ENCODE measurements around the gene DPEP1. TPM values are rescaled to one million over a fixed set of nuclear protein-coding genes. Genes with fewer than 3 reads are reported as not detected.
"Not testable (repeated sequence)": the region's sequence is repeated elsewhere in the genome, so short reads cannot be mapped to it uniquely, and the experiment has no call there.

Gene DPEP1
- total and polyA plus RNA-seq, 8 donors: 0.23 to 12.3 (median 1.00) TPM; not detected in 2

DNA sequence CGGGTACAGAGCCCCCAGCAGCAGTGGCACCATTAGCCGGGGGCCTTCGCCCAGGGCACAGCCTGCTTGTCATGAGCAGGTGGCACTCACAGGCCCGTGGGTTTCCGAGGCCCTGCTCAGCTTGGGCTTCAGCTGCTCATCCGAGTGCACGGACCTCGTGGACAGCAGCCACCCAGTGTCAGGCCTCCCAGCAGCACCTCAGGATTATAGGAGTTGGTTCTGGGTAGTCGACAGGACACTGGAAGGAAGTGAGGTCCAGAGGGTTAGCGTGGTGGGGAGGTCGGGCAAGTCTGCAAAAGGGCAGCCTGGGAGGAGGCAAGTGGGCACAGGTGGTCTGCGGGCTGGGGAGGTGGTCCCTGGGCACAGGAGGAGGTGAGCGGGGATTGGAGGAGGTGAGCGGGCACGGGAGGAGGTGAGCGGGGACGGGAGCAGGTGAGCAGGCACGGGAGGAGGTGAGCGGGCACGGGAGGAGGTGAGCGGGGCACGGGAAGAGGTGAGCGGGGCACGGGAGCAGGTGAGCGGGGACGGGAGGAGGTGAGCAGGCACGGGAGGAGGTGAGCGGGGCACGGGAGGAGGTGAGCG is 43.0 kb upstream of the DPEP1 start:
- no peak overlapping the region for H3K4me3 ChIP-seq
- H3K36me3 ChIP-seq: peaks cover 0 to 4% (median 0%) of the 10 kb centered on the region in 4 donors
- intact Hi-C loops (cut with DNase I; ENCODE audit: low total_unique reads): loop anchor here (10.0 kb wide), 1 partner anchor 74 kb away; no protein-coding TSS in a partner anchor
- no peaks in the 10 kb centered on the region for H3K9me3 ChIP-seq
- no peak overlapping the region for H3K27ac ChIP-seq
- peaks cover 21 to 32% (median 24%) of the 10 kb centered on the region in 4 donors for H3K4me1 ChIP-seq
- 75 to 82% (median 81%) methylated on average over 25 to 30 of the region's 30 CpGs for WGBS, 5 donors
- TF ChIP-seq, protein P1, sequence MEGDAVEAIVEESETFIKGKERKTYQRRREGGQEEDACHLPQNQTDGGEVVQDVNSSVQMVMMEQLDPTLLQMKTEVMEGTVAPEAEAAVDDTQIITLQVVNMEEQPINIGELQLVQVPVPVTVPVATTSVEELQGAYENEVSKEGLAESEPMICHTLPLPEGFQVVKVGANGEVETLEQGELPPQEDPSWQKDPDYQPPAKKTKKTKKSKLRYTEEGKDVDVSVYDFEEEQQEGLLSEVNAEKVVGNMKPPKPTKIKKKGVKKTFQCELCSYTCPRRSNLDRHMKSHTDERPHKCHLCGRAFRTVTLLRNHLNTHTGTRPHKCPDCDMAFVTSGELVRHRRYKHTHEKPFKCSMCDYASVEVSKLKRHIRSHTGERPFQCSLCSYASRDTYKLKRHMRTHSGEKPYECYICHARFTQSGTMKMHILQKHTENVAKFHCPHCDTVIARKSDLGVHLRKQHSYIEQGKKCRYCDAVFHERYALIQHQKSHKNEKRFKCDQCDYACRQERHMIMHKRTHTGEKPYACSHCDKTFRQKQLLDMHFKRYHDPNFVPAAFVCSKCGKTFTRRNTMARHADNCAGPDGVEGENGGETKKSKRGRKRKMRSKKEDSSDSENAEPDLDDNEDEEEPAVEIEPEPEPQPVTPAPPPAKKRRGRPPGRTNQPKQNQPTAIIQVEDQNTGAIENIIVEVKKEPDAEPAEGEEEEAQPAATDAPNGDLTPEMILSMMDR (IDR thresholded peaks at IDR 0.05): no peak
- TF ChIP-seq POLR2A (IDR thresholded peaks at IDR 0.05): no peak
- TF ChIP-seq POLR2AphosphoS5 (IDR thresholded peaks at IDR 0.05): no peak
- no peak for TF ChIP-seq EP300 (IDR thresholded peaks at IDR 0.05)
- peaks cover 16 to 71% (median 26%) of the 10 kb centered on the region in 3 donors for H3K27me3 ChIP-seq
- DNase-seq: no peak

DNA sequence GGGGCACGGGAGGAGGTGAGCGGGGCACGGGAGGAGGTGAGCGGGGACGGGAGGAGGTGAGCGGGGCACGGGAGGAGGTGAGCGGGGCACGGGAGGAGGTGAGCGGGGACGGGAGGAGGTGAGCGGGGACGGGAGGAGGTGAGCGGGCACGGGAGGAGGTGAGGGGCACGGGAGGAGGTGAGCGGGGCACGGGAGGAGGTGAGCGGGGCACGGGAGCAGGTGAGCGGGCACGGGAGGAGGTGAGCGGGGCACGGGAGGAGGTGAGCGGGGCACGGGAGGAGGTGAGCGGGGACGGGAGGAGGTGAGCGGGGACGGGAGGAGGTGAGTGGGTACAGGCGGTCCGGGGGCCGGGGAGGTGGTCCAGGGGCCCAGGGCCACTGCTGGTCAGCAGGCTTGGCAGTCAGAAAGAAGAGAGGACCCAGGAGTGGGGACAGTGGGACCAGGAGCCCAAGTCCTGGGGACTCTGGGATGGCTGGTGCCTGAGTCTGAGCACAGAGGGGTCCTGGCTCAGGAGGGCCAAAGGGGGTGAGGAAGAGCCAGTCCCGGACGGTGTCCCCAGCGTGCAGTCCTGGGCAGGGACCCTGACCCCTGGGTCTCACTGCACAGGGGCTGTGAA is 42.4 kb upstream of the DPEP1 start:
- H3K4me3 ChIP-seq, H3K9me3 ChIP-seq, H3K36me3 ChIP-seq, DNase-seq, H3K27ac ChIP-seq: not testable (repeated sequence)
- H3K27me3 ChIP-seq: peaks cover 20 to 77% (median 31%) of the 10 kb centered on the region in 3 donors
- WGBS, 5 donors: 80 to 88% (median 81%) methylated on average over 10 to 36 of the region's 36 CpGs
- intact Hi-C loops (cut with DNase I; ENCODE audit: low total_unique reads): loop anchor here (10.0 kb wide), 1 partner anchor 74 kb away; no protein-coding TSS in a partner anchor
- H3K4me1 ChIP-seq: peaks cover 21 to 31% (median 23%) of the 10 kb centered on the region in 4 donors

DNA sequence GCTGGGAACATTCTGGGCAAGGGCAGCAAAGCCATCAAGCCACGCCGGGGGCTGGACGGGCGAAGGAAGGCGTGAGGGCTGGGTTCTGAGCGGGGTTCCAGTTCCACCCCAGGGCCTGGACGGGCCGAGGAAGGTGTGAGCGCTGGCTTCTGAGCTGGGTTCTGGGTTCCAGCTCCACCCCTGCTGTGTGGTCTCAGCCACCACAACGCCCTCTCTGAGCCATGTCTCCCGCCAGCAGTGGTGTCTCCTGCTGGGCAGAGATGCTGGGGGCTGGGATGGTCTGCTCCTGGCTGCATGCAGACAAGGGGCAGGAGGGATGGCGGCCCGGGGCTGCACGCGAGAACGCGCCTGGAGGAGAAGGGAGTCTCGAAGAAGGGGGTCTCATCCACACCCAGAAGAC is 41.8 kb upstream of the DPEP1 start:
- WGBS, 5 donors: 80 to 92% (median 85%) methylated on average over 18 of the region's 18 CpGs
- peaks cover 23 to 83% (median 37%) of the 10 kb centered on the region in 3 donors for H3K27me3 ChIP-seq
- H3K4me3 ChIP-seq: no peak overlapping the region
- TF ChIP-seq, protein P1 (IDR thresholded peaks at IDR 0.05): no peak
- TF ChIP-seq POLR2A (IDR thresholded peaks at IDR 0.05): no peak
- no peak for TF ChIP-seq POLR2AphosphoS5 (IDR thresholded peaks at IDR 0.05)
- TF ChIP-seq EP300 (IDR thresholded peaks at IDR 0.05): no peak
- intact Hi-C loops (cut with DNase I; ENCODE audit: low total_unique reads): loop anchor here (10.0 kb wide), 1 partner anchor 73 kb away; no protein-coding TSS in a partner anchor
- peaks cover 0 to 4% (median 0%) of the 10 kb centered on the region in 4 donors for H3K36me3 ChIP-seq
- DNase-seq: no peak
- peaks cover 20 to 31% (median 25%) of the 10 kb centered on the region in 4 donors for H3K4me1 ChIP-seq
- H3K27ac ChIP-seq: no peak overlapping the region
- no peaks in the 10 kb centered on the region for H3K9me3 ChIP-seq

DNA sequence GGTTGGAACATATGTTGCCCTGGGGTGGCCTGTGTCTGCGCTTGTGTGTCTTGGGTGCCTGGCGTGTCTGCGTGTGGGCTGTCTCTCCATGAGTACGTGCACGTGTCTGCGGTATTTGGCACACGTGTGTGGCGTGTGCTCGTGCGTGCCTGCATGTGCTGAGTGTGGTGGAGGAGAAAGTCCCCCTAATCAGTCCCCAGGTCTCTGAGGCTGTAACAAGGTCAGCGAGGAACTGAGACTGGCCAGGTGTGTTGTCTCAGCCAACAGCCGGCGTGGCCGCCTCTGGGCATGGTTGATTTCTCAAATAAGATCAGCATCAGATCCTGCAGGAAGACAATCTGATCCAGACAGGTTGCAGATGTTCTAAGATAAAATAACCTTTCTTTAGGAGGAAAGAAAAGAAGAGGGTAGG is 41.4 kb upstream of the DPEP1 start:
- no peak overlapping the region for H3K27ac ChIP-seq
- peaks cover 0 to 4% (median 0%) of the 10 kb centered on the region in 4 donors for H3K36me3 ChIP-seq
- peaks cover 23 to 87% (median 41%) of the 10 kb centered on the region in 3 donors for H3K27me3 ChIP-seq
- H3K4me1 ChIP-seq: peaks cover 20 to 31% (median 25%) of the 10 kb centered on the region in 4 donors
- intact Hi-C loops (cut with DNase I; ENCODE audit: low total_unique reads): loop anchor here (10.0 kb wide), 1 partner anchor 73 kb away; no protein-coding TSS in a partner anchor
- TF ChIP-seq POLR2A (IDR thresholded peaks at IDR 0.05) (no peak), POLR2AphosphoS5 (IDR thresholded peaks at IDR 0.05) (no peak), EP300 (IDR thresholded peaks at IDR 0.05) (no peak)
- TF ChIP-seq, protein P1 (IDR thresholded peaks at IDR 0.05): no peak
- H3K9me3 ChIP-seq: no peaks in the 10 kb centered on the region
- peak in 1 of 2 donors; percentile 47 for DNase-seq
- H3K4me3 ChIP-seq: no peak overlapping the region
- WGBS, 5 donors: 39 to 52% (median 43%) methylated on average over 14 of the region's 14 CpGs
